ENCODE data around the gene RUNX2. TPM values are rescaled to one million over a fixed set of nuclear protein-coding genes. Genes with fewer than 3 reads are reported as not detected.

The RUNX2 gene
- total and polyA plus RNA-seq, 10 donors = 0.86 to 9.4 (median 6.6) TPM

- no peaks in the 10 kb centered on the region for H3K36me3 ChIP-seq
- no peaks in the 10 kb centered on the region for H3K9me3 ChIP-seq
- peak overlapping the region in 3 of 8 donors; percentile 64 to 75 (median 64) for H3K27ac ChIP-seq
- intact Hi-C loops (cut with DNase I; ENCODE audit: low total_unique reads) = no loop called here
- 39 to 78% (median 46%) methylated on average over 3 of the region's 3 CpGs for WGBS, 5 donors
- no peak overlapping the region for H3K4me3 ChIP-seq
- H3K27me3 ChIP-seq (replicated peaks in 1 of 7) = no peaks in the 10 kb centered on the region
- TF ChIP-seq POLR2A (IDR thresholded peaks at IDR 0.05) (no peak), POLR2AphosphoS5 (IDR thresholded peaks at IDR 0.05) (no peak)
- TF ChIP-seq, protein P1, sequence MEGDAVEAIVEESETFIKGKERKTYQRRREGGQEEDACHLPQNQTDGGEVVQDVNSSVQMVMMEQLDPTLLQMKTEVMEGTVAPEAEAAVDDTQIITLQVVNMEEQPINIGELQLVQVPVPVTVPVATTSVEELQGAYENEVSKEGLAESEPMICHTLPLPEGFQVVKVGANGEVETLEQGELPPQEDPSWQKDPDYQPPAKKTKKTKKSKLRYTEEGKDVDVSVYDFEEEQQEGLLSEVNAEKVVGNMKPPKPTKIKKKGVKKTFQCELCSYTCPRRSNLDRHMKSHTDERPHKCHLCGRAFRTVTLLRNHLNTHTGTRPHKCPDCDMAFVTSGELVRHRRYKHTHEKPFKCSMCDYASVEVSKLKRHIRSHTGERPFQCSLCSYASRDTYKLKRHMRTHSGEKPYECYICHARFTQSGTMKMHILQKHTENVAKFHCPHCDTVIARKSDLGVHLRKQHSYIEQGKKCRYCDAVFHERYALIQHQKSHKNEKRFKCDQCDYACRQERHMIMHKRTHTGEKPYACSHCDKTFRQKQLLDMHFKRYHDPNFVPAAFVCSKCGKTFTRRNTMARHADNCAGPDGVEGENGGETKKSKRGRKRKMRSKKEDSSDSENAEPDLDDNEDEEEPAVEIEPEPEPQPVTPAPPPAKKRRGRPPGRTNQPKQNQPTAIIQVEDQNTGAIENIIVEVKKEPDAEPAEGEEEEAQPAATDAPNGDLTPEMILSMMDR (IDR thresholded peaks at IDR 0.05 in 8 of 11, conservative IDR thresholded peaks at IDR 0.05 in 3 of 11) = no peak
- no peak for DNase-seq
- H3K4me1 ChIP-seq = peaks cover 0 to 37% (median 20%) of the 10 kb centered on the region in 6 donors
These were observed 166.4 kb downstream of the RUNX2 start for GRCh38 chr6:45494416-45495135.

- no peak for DNase-seq
These were observed 167.4 kb downstream of the RUNX2 start for GRCh38 chr6:45495429-45496084.

GRCh38 chr6:45496085-45496433, 167.9 kb downstream of the RUNX2 start:
- DNase-seq = no peak
- Histone ChIP-seq H3K27ac (peak overlapping the region in 4 of 8 donors; percentile 59 to 75 (median 64)), H3K36me3 (no peaks in the 10 kb centered on the region), H3K4me1 (peaks cover 0 to 37% (median 20%) of the 10 kb centered on the region in 6 donors), H3K27me3 (replicated peaks in 1 of 7) (no peaks in the 10 kb centered on the region), H3K9me3 (no peaks in the 10 kb centered on the region), H3K4me3 (no peak overlapping the region)
- intact Hi-C loops (cut with DNase I; ENCODE audit: low total_unique reads) = no loop called here
- TF ChIP-seq, protein P1 (IDR thresholded peaks at IDR 0.05 in 8 of 11, conservative IDR thresholded peaks at IDR 0.05 in 3 of 11) = no peak
- TF ChIP-seq POLR2AphosphoS5 (IDR thresholded peaks at IDR 0.05) = no peak
- no peak for TF ChIP-seq POLR2A (IDR thresholded peaks at IDR 0.05)
- 42 to 49% (median 46%) methylated on average over 6 of the region's 6 CpGs for WGBS, 5 donors

More at GRCh38 chr6:45495429-45496084, 167.4 kb downstream of the RUNX2 start:
- no peak overlapping the region for H3K4me3 ChIP-seq
- WGBS, 5 donors = 22 to 41% (median 27%) methylated on average over 3 of the region's 3 CpGs
- H3K27ac ChIP-seq = peak overlapping the region in 6 of 8 donors; percentile 32 to 75 (median 62)
- H3K9me3 ChIP-seq = no peaks in the 10 kb centered on the region
- H3K4me1 ChIP-seq = peaks cover 0 to 37% (median 20%) of the 10 kb centered on the region in 6 donors
- no peaks in the 10 kb centered on the region for H3K36me3 ChIP-seq
- intact Hi-C loops (cut with DNase I; ENCODE audit: low total_unique reads) = no loop called here
- H3K27me3 ChIP-seq (replicated peaks in 1 of 7) = no peaks in the 10 kb centered on the region
- TF ChIP-seq, protein P1 (IDR thresholded peaks at IDR 0.05 in 8 of 11, conservative IDR thresholded peaks at IDR 0.05 in 3 of 11) = no peak
- TF ChIP-seq POLR2A (IDR thresholded peaks at IDR 0.05) (no peak), POLR2AphosphoS5 (IDR thresholded peaks at IDR 0.05) (no peak)

DNA sequence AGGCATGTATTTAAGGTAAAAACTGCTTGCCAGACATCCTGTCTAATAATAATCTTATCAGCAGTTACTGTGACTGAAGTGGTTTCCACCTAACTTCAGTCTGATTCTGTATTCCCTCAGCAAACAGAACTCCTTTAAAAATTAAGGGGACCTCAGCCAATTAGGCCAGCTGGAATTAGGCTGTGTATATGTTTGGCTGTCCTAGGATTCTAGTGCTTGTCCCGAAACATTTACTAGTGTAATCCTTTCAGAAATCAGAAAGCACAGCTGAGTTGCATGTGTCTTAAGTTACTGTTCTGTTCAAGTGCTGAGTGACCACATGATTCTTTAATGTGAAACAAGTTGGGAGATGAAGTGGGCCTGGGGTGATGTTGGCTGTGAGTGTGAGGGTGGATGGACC, 170.5 kb downstream of the RUNX2 start:
- WGBS, 5 donors = 86 to 93% (median 91%) methylated on average over 1 of the region's 1 CpG
- intact Hi-C loops (cut with DNase I; ENCODE audit: low total_unique reads) = no loop called here
- Histone ChIP-seq H3K27ac (no peak overlapping the region), H3K36me3 (no peaks in the 10 kb centered on the region), H3K4me1 (peaks cover 0 to 37% (median 20%) of the 10 kb centered on the region in 6 donors), H3K9me3 (no peaks in the 10 kb centered on the region), H3K27me3 (replicated peaks in 1 of 7) (no peaks in the 10 kb centered on the region), H3K4me3 (no peak overlapping the region)
- DNase-seq = no peak
- TF ChIP-seq, protein P1 (IDR thresholded peaks at IDR 0.05 in 8 of 11, conservative IDR thresholded peaks at IDR 0.05 in 3 of 11) = no peak
- TF ChIP-seq POLR2A (IDR thresholded peaks at IDR 0.05) = no peak
- TF ChIP-seq POLR2AphosphoS5 (IDR thresholded peaks at IDR 0.05) = no peak

All from spleen (tissue), 11 donors.